HG02759 (cell line): ENCODE results near the gene SMYD1.

Source experiments
- ATAC-seq: cut with Tn5 transposase; IDR thresholded peaks from one replicate; pipeline ENCODE4 v1.9.1; 2021; ENCODE audit warnings: mild to moderate bottlenecking, moderate library complexity; ENCODE audit not compliant: unreplicated experiment

The SMYD1 gene

GRCh38 chr2:88121678-88122077 lies 54.1 kb downstream of the SMYD1 start:
- ATAC-seq: no peak

DNA sequence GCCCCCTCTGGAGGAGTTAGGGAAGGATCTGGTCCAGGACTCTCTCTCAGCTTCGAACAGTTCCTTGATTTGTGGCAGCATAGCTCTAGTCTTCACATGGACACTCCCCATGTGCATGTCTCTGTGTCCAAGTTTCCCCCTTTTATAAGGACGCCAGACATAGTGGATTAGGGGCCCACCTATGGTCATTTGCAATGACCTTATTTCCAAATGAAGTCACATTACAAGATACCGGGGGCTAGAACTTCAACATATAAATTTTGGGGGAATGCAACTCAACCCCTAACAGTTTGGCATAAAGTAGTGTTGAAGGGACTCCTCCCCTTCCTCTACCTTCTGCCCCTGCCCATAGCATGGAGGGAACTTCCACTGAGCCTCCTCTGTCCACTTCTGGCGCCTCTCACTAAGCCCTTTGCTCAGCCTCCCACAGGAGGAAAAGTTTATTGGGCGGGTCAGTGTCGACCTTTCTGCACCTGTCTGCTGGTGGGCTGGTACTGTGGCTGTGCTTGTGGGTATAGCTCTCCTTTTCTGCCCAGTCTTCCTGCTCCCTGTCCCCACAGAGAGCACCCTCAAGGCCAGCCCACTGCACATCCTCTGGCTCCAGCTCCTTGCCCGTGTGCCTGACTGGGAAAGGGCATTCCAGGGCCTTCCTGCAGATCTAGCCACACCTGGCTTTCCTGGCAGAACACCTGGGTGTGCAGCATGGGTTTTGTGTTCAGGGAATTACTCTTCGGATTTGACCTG lies 54.7 kb downstream of the SMYD1 start:
- no peak for ATAC-seq

DNA sequence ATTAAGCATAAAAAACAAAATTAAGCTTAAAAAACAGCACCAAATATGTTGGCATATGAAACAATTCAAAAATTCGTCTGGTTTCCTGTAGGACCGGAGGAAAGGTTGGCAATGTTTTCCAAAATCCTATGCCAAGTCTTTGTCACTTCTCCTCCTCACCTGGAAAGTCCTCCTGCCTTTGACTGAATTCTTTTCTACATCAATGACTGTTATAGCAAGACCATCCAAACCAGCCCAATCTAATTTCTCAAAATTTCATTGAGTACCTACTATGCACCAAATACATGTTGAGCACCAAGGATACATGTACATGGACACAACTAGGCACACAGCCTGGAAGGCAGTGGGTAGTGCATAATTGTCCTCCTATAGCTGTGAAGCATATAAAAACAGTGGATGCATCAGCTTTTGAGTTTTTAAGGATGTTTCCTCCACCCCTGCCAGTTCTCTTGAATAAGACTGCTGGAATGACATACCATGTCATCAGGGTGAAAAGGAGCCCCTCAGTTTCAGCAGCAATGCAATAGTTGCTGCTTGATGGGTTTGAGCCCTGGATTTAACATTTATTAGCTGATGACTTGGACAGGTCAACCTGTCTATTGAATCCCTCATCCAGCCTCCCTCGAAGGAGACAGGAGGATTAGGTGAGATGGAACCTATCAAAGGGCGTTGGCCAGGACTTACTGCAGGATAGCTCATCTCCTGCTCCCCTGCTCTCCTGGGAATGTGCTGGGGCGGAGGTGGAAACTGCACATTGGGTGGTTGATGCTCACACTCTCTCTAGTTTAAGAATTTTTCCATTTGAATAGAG lies 55.7 kb downstream of the SMYD1 start:
- ATAC-seq: no peak

DNA sequence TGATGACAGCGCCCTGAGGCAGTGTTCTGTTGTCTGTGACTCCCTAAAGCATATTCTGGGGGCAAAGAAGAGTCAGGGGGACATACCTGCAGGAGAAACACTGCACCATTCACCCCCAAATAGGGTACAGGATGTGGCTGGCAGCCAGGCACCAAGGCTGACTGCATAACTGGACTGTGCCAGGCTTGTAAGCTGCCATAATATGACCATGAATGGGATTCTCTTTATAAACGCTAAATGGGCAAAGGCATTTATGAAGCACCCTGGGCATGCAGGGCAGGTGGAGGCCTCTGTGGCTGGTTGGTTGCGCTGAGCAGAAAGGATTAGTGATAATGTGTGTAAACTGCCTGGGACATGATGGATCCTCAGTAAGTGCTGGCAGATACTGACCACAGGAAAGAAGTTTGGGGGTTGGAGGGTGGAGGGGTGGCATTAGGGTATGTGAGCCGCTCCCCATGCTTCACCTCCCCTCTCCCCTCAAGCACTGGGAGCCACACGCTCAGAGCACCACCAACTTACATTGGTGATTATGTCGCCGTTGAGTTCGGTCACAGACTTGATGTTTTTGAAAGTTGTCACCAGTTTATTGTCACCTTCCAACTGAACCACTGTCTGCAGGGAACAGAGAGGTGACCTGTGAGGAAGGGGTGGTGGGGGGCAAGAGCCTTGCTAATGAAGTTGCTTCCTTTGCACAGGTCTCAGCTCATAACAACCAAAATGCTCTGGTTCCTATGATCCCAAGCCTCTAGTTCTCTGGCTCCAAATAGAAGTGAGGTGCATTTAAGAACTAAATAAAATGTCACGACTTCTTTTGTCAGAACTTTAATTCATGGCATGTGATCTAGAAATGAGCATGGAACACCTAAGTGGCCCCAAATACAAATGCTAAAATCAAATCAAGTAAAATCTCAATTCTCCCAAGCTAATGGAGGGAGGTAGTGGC lies 56.6 kb downstream of the SMYD1 start:
- ATAC-seq: no peak

GRCh38 chr2:88125344-88125923 lies 57.8 kb downstream of the SMYD1 start:
- no peak for ATAC-seq

DNA sequence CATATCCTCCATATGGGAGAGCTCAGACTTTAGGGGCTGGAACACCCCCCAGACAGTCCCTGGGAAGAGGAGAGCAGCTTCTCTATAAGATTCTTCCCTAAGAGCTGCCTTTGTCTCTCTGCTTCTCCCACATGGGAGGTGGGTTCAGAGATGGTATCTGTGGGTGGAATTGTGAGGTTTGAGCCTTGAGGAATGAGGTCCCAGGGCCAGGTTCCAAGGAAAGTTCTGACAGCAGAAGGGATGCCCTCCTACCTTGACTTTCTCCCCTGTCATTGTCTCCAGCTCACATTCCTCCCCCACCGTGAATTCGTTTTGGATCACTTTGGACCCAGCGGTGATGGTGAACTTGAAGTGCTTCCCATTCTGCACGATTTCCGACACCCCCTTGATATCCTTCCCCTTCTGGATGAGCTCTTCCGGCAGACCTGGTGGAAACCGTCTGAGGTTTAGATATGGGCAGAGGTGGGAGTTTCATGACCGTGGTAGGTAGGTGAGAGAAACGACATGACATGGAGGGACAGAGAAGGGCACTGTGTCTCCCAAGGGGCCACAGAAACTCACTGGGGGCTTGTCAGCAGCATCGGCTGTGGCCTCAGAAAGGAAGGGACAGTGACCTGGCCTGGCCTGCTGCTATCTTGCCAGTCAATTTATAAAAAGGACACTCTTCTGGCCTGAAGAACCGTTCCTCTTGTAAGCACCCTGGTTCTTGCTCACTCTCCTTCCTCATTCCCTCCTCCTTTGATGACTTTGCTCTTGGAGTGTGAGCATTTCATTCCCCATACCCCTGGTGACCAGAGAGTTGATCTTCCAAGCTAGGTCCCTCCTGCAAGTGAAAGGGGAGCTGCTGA lies 58.5 kb downstream of the SMYD1 start:
- no peak for ATAC-seq

- no peak for ATAC-seq
These were observed 59.4 kb downstream of the SMYD1 start for GRCh38 chr2:88126772-88127637.

DNA sequence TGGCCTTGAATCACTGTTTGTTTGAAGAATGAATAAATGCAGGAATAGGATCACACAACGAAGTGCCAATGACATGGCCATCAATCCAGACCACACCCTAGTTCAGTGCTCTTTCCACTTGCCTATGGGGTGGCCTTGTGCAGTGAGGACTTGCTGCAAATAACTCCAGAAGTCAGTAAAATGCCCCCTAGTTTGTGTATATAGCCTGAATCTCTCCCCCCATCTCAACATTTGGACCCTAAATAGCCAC lies 59.9 kb downstream of the SMYD1 start:
- no peak for ATAC-seq

GRCh38 chr2:88127888-88128653 lies 60.4 kb downstream of the SMYD1 start, which contains the start of gene FABP1:
Gene FABP1 (minus strand): TSS chr2:88128062. CDS start chr2:88128017, 45 bp downstream.
- ATAC-seq: no peak

GRCh38 chr2:88128654-88129312 lies 61.2 kb downstream of the SMYD1 start:
- ATAC-seq: no peak

GRCh38 chr2:88129313-88129959 lies 61.8 kb downstream of the SMYD1 start:
- no peak for ATAC-seq

DNA sequence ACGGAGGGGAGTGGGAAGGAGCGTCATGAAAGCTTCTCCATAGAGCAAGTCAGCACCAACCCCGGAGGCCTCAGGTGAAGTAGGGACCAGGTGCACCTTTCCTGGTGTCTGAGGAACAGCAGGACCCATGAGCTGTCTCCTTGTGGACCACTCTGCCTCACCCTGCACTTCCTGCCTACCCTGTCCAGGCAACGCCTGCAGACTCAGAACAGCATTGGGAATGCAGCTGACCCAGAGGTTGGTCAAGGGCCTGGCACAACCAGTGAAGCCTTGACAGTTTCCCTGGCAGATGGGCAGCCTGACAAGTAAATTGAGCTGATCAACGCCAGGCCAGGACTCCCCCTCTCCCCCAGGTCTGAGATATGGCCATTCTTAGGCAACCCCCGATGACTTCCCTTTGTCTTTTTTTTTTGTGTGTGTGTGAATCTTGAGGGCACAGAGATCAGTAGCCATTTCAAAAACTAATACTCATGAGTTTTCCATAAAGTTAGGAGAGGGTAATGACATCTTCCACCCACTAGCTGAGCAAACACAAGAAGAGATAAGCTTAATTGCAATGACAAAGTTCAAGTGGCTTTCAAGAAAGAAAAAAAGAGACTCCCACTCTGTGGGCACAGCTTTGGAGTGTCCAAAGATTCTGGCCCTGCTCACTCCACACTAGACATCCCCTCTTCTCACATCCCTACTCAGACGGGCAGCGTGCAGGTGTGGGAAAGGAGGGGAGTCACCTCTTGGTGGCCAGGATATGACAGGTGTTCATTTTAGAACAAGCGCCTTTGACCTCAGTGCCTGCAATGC lies 63.8 kb downstream of the SMYD1 start:
- ATAC-seq: no peak

DNA sequence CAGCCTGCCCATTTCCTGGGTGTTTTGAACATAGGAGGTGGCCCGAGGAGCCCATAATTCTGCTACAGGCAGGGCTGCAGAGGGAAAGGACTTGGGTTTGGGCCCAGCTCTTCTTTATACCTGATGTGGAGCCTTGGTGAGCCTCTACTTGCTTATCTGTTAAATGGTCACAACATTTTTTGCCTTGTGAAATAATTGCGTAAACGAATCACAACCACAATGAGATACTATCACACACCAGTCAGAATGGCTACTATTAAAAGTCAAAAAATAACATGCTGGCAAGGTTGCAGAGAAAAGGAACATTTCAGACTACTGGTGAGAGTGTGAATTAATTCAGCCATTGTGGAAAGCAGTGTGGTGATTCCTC lies 64.4 kb downstream of the SMYD1 start:
- no peak for ATAC-seq

- no peak for ATAC-seq
These were observed 66.2 kb downstream of the SMYD1 start for GRCh38 chr2:88133875-88134274.

DNA sequence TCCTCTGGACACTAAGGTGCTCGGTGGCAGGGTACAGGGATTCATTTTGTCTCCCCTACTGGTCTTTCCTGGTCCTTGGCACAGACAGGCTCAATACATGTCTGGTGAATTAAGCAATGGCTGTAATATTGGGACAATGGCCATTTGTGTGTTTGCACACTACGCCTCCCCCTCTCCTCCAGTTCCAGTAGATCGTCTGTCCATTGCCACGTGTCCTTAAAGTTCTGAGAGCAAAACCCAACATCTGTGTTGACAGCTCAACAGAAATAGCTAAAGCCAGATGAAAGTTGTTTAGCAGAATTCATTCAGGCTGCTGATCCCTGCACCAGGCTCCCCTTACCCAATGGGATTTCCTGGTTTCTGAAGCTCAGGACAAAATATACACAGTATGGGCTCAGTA lies 69.2 kb downstream of the SMYD1 start:
- no peak for ATAC-seq

DNA sequence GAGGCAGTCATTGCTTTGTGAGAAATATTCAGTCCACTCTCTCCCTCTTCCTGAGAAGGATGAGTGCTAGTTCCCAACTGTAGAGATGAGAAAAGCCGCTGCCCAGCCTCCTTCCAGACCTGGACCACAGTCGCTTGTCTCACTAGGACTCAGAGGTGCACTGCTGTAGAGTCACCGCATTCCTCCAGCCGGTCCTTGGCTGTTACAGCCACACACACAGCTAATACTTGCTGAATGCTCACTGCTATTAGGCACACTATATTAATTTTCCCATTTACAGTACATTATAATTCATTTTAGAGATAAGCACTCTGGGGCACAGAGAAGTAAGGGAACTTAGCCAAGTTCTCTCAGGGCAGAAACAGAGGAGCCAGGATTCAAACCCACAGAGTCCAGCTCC lies 70.2 kb downstream of the SMYD1 start:
- ATAC-seq: no peak
